A549 (cell line): ENCODE measurements around the gene LCN1. TPM values are rescaled to one million over a fixed set of nuclear protein-coding genes. Genes with fewer than 3 reads are reported as not detected.

Experiments
- ATAC-seq, 2 experiments: fragments of 200-7000 bp in 1 of 2; fragments of >200 bp in 1 of 2; cut with Nextera tagmentation in 1 of 2; cut with Tn5 transposase in 1 of 2; 3 replicates each; pipeline versions ENCODE4 v1.8.0 to v1.9.1; 2018 to 2020; ENCODE audit warnings: mild to moderate bottlenecking in 1 of 2, moderate library complexity in 1 of 2
- CTCF ChIA-PET: fragments of 300-600 bp; sonication (Branson Sonifier 250); formaldehyde crosslinking; extraction: SDS; loops from one replicate; lab custom pipeline; 2021; ENCODE audit warnings: antibody characterized with exemption, inconsistent platforms; lab: Yijun Ruan, JAX
- POLR2A ChIA-PET: fragments of 350-600 bp; formaldehyde crosslinking; extraction: SDS; loops from one replicate; lab custom pipeline; 2021; ENCODE audit warnings: antibody characterized with exemption, inconsistent platforms; lab: Yijun Ruan, JAX
- DNase-seq, 2 experiments: peaks; one replicate each; pipeline versions ENCODE4 v3.0.0 to v3.0.0-alpha.2; 2011 to 2016; ENCODE audit warnings: low read depth in 1 of 2, low spot score in 1 of 2
- FAIRE-seq: peaks from 2 replicates; lab custom pipeline; 2011; peaks lifted over from hg19 to GRCh38; lab: Jason Lieb, UNC
- H3K27ac ChIP-seq, 2 experiments: fragments of >200 bp; sonication (Bioruptor Twin); formaldehyde crosslinking; 3 replicates each; pipeline ENCODE4 v1.5.1; 2016 to 2017
- H3K4me1 ChIP-seq: fragments of >200 bp; sonication (Bioruptor Twin); formaldehyde crosslinking; 3 replicates; pipeline ENCODE4 v1.6.1; 2016
- H3K4me2 ChIP-seq: fragments of >200 bp; sonication (Bioruptor Twin); formaldehyde crosslinking; 3 replicates; pipeline ENCODE4 v1.6.1; 2016
- H3K4me3 ChIP-seq: fragments of >200 bp; sonication (Bioruptor Twin); formaldehyde crosslinking; 3 replicates; pipeline ENCODE4 v1.5.1; 2016
- H3K9me3 ChIP-seq: fragments of >200 bp; sonication (Bioruptor Twin); formaldehyde crosslinking; 3 replicates; pipeline ENCODE4 v1.6.1; 2016
- CBX2 ChIP-seq: fragments of 200-600 bp; sonication (generic); IDR thresholded peaks from 2 replicates; pipeline ENCODE4 v1.6.1; 2016; ENCODE audit warnings: low read depth, mild to moderate bottlenecking, borderline replicate concordance
- CHD4 ChIP-seq: fragments of 200-600 bp; sonication (generic); IDR thresholded peaks from 2 replicates; pipeline ENCODE4 v1.6.1; 2016; ENCODE audit warnings: antibody characterized with exemption, mild to moderate bottlenecking, borderline replicate concordance
- EHF ChIP-seq: fragments of 250-450 bp; sonication (Bioruptor Pico); IDR thresholded peaks from 2 replicates; pipeline ENCODE4 v1.5.0; 2020; ENCODE audit warnings: mild to moderate bottlenecking
- GATA3 ChIP-seq: IDR thresholded peaks from 2 replicates; pipeline ENCODE4 v1.6.1; 2012; ENCODE audit warnings: borderline replicate concordance
- JUN ChIP-seq, 2 experiments: fragments of >200 bp; sonication (Bioruptor Twin); formaldehyde crosslinking; IDR thresholded peaks; 2 replicates in 1 of 2; 3 replicates in 1 of 2; pipeline ENCODE4 v1.6.1; 2016 to 2017
- KDM1A ChIP-seq: fragments of 200-600 bp; sonication (generic); IDR thresholded peaks from 2 replicates; pipeline ENCODE4 v1.6.1; 2016; ENCODE audit warnings: low read depth, mild to moderate bottlenecking
- MAZ ChIP-seq: fragments of 150-350 bp; IDR thresholded peaks from 2 replicates; pipeline ENCODE4 v1.6.1; 2014; ENCODE audit warnings: antibody characterized with exemption, low read depth, low read length, borderline replicate concordance
- NPAS2 ChIP-seq: fragments of 250-450 bp; sonication (Bioruptor Pico); IDR thresholded peaks from 2 replicates; pipeline ENCODE4 v1.8.0; 2022; ENCODE audit warnings: mild to moderate bottlenecking, moderate library complexity, borderline replicate concordance
- NR3C1 ChIP-seq: fragments of >200 bp; sonication (Bioruptor Twin); formaldehyde crosslinking; IDR thresholded peaks from 3 replicates; pipeline ENCODE4 v1.6.1; 2017
- PHF8 ChIP-seq: fragments of 200-600 bp; sonication (generic); IDR thresholded peaks from 2 replicates; pipeline ENCODE4 v1.6.1; 2016; ENCODE audit warnings: low read depth, mild to moderate bottlenecking, antibody characterized with exemption, moderate library complexity, borderline replicate concordance
- POLR2A ChIP-seq: IDR thresholded peaks from 2 replicates; pipeline ENCODE4 v1.6.1; 2012; ENCODE audit warnings: mild to moderate bottlenecking, low read length
- POLR2AphosphoS2 ChIP-seq: conservative IDR thresholded peaks from 2 replicates; pipeline ENCODE4 v1.6.1; 2012; ENCODE audit warnings: low read length, improper control_type of control experiment, inconsistent platforms
- RARB ChIP-seq: fragments of 250-450 bp; sonication (Bioruptor Pico); IDR thresholded peaks from 2 replicates; pipeline ENCODE4 v1.8.0; 2021; ENCODE audit warnings: mild to moderate bottlenecking, moderate library complexity
- SREBF2 ChIP-seq: fragments of 450-650 bp; IDR thresholded peaks from 2 replicates; pipeline ENCODE4 v1.6.1; 2014; ENCODE audit warnings: mild to moderate bottlenecking, moderate library complexity
- TFCP2L1 ChIP-seq: fragments of 250-450 bp; sonication (Bioruptor Pico); IDR thresholded peaks from 2 replicates; pipeline ENCODE4 v1.5.0; 2021; ENCODE audit warnings: mild to moderate bottlenecking
- ZC3H11A ChIP-seq: fragments of 450-650 bp; IDR thresholded peaks from 2 replicates; pipeline ENCODE4 v1.6.1; 2014; ENCODE audit warnings: antibody characterized with exemption, mild to moderate bottlenecking
- ZNF302 ChIP-seq: fragments of 250-450 bp; sonication (Bioruptor Pico); IDR thresholded peaks from 2 replicates; pipeline ENCODE4 v1.9.0; 2021; ENCODE audit warnings: inconsistent platforms, mild to moderate bottlenecking, moderate library complexity
- WGBS: methylation state at CpG from one replicate; pipeline ENCODE4 v1.1.6; 2017; ENCODE audit errors: missing lambda C conversion rate; 5-methylcytosine and 5-hydroxymethylcytosine counted together
- polyA plus RNA-seq, 4 experiments: library from polyadenylated mRNA; depleted of rRNA in 3 of 4; stranded (reverse); fragments of >200 nt; fragmentation: RNase III in 1 of 4; extraction: RNeasy Plus Mini Kit Qiagen cat#74134 plus additional on column Dnase treatment in 1 of 4; gene quantifications; 2 replicates in 3 of 4; 3 replicates in 1 of 4; pipeline ENCODE4 v1.2.3, GENCODE V29; 2011 to 2017
- TF ChIP-seq, protein P1 (sequence below): IDR thresholded peaks from 2 replicates; pipeline ENCODE4 v1.6.1; 2012
- TF ChIP-seq, protein P2 (sequence below): IDR thresholded peaks from 2 replicates; pipeline ENCODE4 v1.6.1; 2012
- TF ChIP-seq, protein P3 (sequence below): fragments of 200-600 bp; sonication (generic); IDR thresholded peaks from 2 replicates; pipeline ENCODE4 v1.6.1; 2016; ENCODE audit warnings: antibody characterized with exemption, mild to moderate bottlenecking, moderate library complexity

Gene LCN1
- polyA plus RNA-seq, 2 of the 4 experiments (the other 2 are of a cell fraction): not detected

DNA sequence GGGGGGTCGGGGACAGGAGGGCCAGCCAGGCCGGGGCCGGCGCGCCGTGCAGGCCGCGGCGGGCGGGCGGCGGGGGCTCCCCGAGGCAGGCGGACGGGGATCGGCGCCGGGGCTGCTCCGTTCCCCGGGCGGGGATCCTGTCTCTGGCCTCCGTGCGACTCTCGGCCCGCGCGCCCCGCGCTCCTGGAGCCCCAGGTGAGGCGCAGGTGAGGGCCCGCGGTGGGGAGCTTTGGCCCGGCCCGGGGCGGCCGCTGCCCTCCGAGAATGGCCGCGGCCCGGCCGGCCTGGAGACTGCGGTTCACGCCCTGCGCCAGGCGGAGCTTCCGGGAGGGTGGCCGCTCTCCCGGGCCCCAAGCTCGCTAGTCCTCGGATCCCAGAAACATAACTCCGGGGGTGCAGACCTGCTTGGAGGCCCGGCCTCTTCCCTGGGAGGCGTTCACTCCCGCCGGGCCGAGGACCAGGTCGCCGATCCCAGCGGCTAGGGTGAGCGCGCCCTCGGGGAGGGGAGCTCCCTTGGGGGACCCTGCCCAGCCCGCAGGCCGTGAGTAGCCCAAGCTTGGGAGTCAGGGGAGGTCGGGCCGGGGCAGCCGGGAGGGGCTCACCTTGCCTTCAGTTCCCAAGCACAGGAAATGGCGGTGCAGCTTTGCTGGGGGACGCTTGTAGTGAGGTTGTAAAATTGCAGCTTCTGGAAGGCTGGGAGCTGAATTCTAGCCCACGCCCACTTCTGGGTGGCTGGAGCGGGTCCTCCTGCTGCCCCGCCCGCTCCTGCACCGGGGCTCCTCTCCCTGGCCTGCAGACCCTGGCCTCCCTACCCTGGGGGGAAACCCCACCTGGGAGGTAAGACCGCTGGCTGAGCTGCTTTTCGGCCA is 40.9 kb upstream of the LCN1 start:
- peaks cover 7% of the 10 kb centered on the region for H3K4me1 ChIP-seq
- ATAC-seq (peak; percentile 65 to 86), FAIRE-seq (no peak), DNase-seq (peak; percentile 50 to 54)
- peak overlapping the region; percentile 84 for H3K4me3 ChIP-seq
- H3K4me2 ChIP-seq: peak overlapping the region; percentile 96
- ChIA-PET CTCF (interaction anchor here (0.7 to 5.1 kb wide), 7 partner anchors 9 to 393 kb away, joined by 3 to 24 read pairs (median 3); partner anchors contain the start of genes MRPS2 and OLFM1), POLR2A (interaction anchor here (0.6 to 1.2 kb wide), 5 partner anchors 12 to 39 kb away, joined by 3 to 4 read pairs (median 3); no protein-coding TSS in a partner anchor)
- H3K27ac ChIP-seq: peak overlapping the region; percentile 86 to 99
- H3K9me3 ChIP-seq: no peaks in the 10 kb centered on the region
- 4% methylated on average over 24 of the region's 76 CpGs for WGBS
- TF ChIP-seq RARB (no peak), PHF8 (0 out of 2 replicates have a peak, but pooled peaks have one; percentile 32), JUN (IDR thresholded peaks at IDR 0.05) (peak in 1 of 2 experiments; percentile 36; a peak in 1 of 5 replicates)

DNA sequence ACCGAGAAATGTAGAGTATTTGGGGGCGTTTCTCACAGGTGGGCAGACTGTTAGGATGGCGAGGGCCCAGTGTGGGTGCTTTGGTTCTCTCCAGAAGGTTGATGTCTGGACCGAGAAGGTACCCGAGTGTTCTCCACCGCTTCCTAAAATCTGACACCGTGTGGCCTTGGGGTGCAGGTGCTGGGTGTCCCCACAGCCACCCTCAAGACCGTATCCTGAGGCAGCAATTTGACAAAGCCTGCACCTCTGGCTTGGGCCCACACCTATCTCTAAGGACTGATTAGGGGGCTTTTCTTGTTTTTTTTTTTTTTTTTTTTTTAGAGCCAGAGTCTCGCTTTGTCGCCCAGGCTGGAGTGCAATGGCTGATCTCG is 40.3 kb upstream of the LCN1 start:
- 62% methylated on average over 11 of the region's 11 CpGs for WGBS
- CTCF ChIA-PET: interaction anchor here (0.7 to 5.1 kb wide), 7 partner anchors 9 to 394 kb away, joined by 3 to 24 read pairs (median 3); partner anchors contain the start of genes MRPS2 and OLFM1
- no peak for DNase-seq
- no peak for FAIRE-seq
- peak overlapping the region; percentile 96 for H3K4me2 ChIP-seq
- peak overlapping the region; percentile 86 to 99 for H3K27ac ChIP-seq
- POLR2A ChIA-PET: interaction anchor here (1.0 to 1.2 kb wide), 3 partner anchors 12 to 25 kb away, joined by 3 to 4 read pairs (median 3); no protein-coding TSS in a partner anchor
- peak overlapping the region; percentile 84 for H3K4me3 ChIP-seq
- ATAC-seq: peak in 1 of 2 experiments; percentile 26; a peak in 3 of 6 replicates
- no peaks in the 10 kb centered on the region for H3K9me3 ChIP-seq
- no peak for TF ChIP-seq POLR2AphosphoS2
- TF ChIP-seq TFCP2L1 (CRISPR knock-in tag): no peak
- TF ChIP-seq, protein P1, sequence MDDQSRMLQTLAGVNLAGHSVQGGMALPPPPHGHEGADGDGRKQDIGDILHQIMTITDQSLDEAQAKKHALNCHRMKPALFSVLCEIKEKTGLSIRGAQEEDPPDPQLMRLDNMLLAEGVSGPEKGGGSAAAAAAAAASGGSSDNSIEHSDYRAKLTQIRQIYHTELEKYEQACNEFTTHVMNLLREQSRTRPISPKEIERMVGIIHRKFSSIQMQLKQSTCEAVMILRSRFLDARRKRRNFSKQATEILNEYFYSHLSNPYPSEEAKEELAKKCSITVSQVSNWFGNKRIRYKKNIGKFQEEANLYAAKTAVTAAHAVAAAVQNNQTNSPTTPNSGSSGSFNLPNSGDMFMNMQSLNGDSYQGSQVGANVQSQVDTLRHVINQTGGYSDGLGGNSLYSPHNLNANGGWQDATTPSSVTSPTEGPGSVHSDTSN: no peak
- peaks cover 7% of the 10 kb centered on the region for H3K4me1 ChIP-seq

DNA sequence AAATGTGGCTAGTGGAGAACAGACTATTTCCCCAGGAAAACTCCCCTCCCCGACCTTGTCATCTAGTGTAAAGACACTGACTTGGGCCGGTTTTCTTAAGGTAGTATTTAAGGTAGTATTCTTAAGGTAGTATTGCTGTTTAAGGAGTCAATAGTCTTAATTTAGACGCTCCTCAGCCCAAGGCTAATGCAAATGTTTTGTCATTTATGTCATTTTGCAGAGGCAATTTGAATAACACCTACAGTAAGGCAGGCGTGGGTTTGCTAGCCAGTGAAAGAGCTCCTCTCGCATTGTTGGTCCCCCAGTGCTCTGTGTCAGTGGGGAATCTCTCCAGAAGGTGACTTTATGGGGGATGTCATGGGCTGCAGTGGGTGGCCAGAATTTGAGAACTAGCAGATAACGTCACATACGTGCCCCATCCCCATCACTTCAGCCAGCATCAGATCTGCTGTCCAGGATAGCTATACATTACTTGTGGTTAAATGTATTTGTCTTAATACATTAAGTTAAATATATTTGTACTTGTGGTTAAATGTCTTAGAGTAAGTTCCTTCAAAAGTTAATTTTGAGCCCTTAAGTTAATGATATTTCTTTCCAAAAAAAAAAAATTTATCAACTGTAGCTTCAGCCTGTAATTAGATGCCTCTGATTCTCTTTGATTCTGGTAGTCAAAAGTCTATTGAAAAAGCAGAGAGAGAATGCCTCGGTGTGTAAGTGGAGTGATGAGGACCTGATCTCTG is 39.1 kb upstream of the LCN1 start:
- Histone ChIP-seq H3K9me3 (no peaks in the 10 kb centered on the region), H3K4me3 (no peak overlapping the region), H3K27ac (no peak overlapping the region), H3K4me2 (no peak overlapping the region), H3K4me1 (peaks cover 7% of the 10 kb centered on the region)
- 79% methylated on average over 8 of the region's 8 CpGs for WGBS
- ChIA-PET POLR2A (no interaction called here), CTCF (interaction anchor here (0.8 to 5.1 kb wide), 6 partner anchors 9 to 395 kb away, joined by 3 to 24 read pairs (median 6); partner anchors contain the start of genes MRPS2 and OLFM1)
- TF ChIP-seq, protein P2, sequence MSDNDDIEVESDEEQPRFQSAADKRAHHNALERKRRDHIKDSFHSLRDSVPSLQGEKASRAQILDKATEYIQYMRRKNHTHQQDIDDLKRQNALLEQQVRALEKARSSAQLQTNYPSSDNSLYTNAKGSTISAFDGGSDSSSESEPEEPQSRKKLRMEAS: no peak
- TF ChIP-seq NR3C1 (no peak), CBX2 (no peak), NPAS2 (CRISPR knock-in tag) (no peak), POLR2A (no peak), MAZ (no peak), CHD4 (no peak), ZC3H11A (no peak), EHF (CRISPR knock-in tag) (no peak), ZNF302 (CRISPR knock-in tag) (no peak), SREBF2 (no peak), KDM1A (no peak), GATA3 (no peak), TFCP2L1 (CRISPR knock-in tag) (no peak)
- TF ChIP-seq, protein P3, sequence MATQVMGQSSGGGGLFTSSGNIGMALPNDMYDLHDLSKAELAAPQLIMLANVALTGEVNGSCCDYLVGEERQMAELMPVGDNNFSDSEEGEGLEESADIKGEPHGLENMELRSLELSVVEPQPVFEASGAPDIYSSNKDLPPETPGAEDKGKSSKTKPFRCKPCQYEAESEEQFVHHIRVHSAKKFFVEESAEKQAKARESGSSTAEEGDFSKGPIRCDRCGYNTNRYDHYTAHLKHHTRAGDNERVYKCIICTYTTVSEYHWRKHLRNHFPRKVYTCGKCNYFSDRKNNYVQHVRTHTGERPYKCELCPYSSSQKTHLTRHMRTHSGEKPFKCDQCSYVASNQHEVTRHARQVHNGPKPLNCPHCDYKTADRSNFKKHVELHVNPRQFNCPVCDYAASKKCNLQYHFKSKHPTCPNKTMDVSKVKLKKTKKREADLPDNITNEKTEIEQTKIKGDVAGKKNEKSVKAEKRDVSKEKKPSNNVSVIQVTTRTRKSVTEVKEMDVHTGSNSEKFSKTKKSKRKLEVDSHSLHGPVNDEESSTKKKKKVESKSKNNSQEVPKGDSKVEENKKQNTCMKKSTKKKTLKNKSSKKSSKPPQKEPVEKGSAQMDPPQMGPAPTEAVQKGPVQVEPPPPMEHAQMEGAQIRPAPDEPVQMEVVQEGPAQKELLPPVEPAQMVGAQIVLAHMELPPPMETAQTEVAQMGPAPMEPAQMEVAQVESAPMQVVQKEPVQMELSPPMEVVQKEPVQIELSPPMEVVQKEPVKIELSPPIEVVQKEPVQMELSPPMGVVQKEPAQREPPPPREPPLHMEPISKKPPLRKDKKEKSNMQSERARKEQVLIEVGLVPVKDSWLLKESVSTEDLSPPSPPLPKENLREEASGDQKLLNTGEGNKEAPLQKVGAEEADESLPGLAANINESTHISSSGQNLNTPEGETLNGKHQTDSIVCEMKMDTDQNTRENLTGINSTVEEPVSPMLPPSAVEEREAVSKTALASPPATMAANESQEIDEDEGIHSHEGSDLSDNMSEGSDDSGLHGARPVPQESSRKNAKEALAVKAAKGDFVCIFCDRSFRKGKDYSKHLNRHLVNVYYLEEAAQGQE: no peak
- no peak for FAIRE-seq
- ATAC-seq: no peak
- no peak for DNase-seq
